GM12872 (cell line): ENCODE measurements around the gene ZNF764.

Experiments used
- CTCF ChIP-seq: IDR thresholded peaks from 3 replicates; pipeline ENCODE4 v1.5.1; 2011; ENCODE audit warnings: low read depth, mild to moderate bottlenecking, low read length, moderate library complexity; ENCODE audit not compliant: insufficient read depth

The ZNF764 gene

GRCh38 chr16:30557957-30558788 is at the start of gene ZNF764:
Gene ZNF764, minus strand, starts transcription at chr16:30558374. Its CDS starts 192 bp downstream, at chr16:30558182.
- TF ChIP-seq CTCF, result 0 out of 3 replicates have a peak, but pooled peaks have one; percentile 7

GRCh38 chr16:30606004-30606403 is 47.8 kb upstream of the ZNF764 start:
- no peak for TF ChIP-seq CTCF

GRCh38 chr16:30605158-30605557 is 47.0 kb upstream of the ZNF764 start:
- TF ChIP-seq CTCF, result no peak

- no peak for TF ChIP-seq CTCF
Measured at GRCh38 chr16:30604316-30604947, 46.3 kb upstream of the ZNF764 start.

- no peak for TF ChIP-seq CTCF
Measured at GRCh38 chr16:30603945-30604315, 45.8 kb upstream of the ZNF764 start.

- TF ChIP-seq CTCF, result no peak
Measured at GRCh38 chr16:30602616-30603277, 44.6 kb upstream of the ZNF764 start.

GRCh38 chr16:30601966-30602365 is 43.8 kb upstream of the ZNF764 start:
- no peak for TF ChIP-seq CTCF
